Sigmoid colon (tissue), 7 donors: ENCODE results near the gene TINCR. TPM values are rescaled to one million over a fixed set of nuclear protein-coding genes. Genes with fewer than 3 reads are reported as not detected.

Source experiments
- DNase-seq: peaks from one replicate; pipeline ENCODE4 v3.0.0-alpha.2; 2019
- H3K27ac ChIP-seq, 4 donors: fragments of 200-600 bp; sonication (generic); one replicate each; pipeline ENCODE4 v1.5.1; 2016 to 2019; ENCODE audit warnings: mild to moderate bottlenecking in 1 of 4
- H3K27me3 ChIP-seq, 3 donors: fragments of 200-600 bp; sonication (generic); one replicate each; pipeline ENCODE4 v1.5.1; 2019; ENCODE audit warnings: mild to moderate bottlenecking in 1 of 3
- H3K36me3 ChIP-seq, 4 donors: fragments of 200-600 bp; sonication (generic); one replicate each; pipeline ENCODE4 v1.5.1; 2016 to 2019
- H3K4me1 ChIP-seq, 4 donors: fragments of 200-600 bp; sonication (generic); one replicate each; pipeline ENCODE4 v1.5.1; 2017 to 2019
- H3K4me3 ChIP-seq, 4 donors: fragments of 200-600 bp; sonication (generic); one replicate each; pipeline ENCODE4 v1.5.1; 2017 to 2019; ENCODE audit warnings: mild to moderate bottlenecking in 2 of 4, moderate library complexity in 1 of 4
- H3K9me3 ChIP-seq, 4 donors: fragments of 200-600 bp in 3 of 4; sonication (generic) in 3 of 4; one replicate each; pipeline versions ENCODE4 v1.5.1 to v1.6.1; 2013 to 2019
- EP300 ChIP-seq, 4 donors: sonication (generic); formaldehyde crosslinking; IDR thresholded peaks; one replicate each; pipeline ENCODE4 v1.6.1; 2017; ENCODE audit warnings: antibody characterized with exemption in 4 of 4
- POLR2A ChIP-seq, 2 donors: fragments of 450-650 bp; IDR thresholded peaks; one replicate each; pipeline ENCODE4 v1.6.1; 2016; ENCODE audit warnings: antibody characterized with exemption in 2 of 2, mild to moderate bottlenecking in 2 of 2, moderate library complexity in 2 of 2
- POLR2AphosphoS5 ChIP-seq, 4 donors: sonication (generic); formaldehyde crosslinking; IDR thresholded peaks; one replicate each; pipeline ENCODE4 v1.6.1; 2017; ENCODE audit warnings: antibody characterized with exemption in 4 of 4
- WGBS, 2 donors: extraction: QIAGEN DNeasy Blood & Tissue Kit; methylation state at CpG; one replicate each; pipeline ENCODE4 v1.1.7; 2013; 5-methylcytosine and 5-hydroxymethylcytosine counted together
- intact Hi-C: fragments of 100-400 bp; cut with DNase I; formaldehyde crosslinking; loops from one replicate; pipeline ENCODE4 v1.15.1; 2023
- polyA plus RNA-seq, 3 donors: library from polyadenylated mRNA; stranded (reverse); fragments of 200-250 nt; gene quantifications; one replicate each; pipeline ENCODE4 v1.2.3, GENCODE V29; 2013
- total RNA-seq, 4 donors: library from RNA; depleted of rRNA; stranded (reverse); fragments of >200 nt; gene quantifications; one replicate each; pipeline ENCODE4 v1.1.0, GENCODE V29; 2016
- TF ChIP-seq, protein P1 (sequence below), 4 experiments: fragments of 450-650 bp in 3 of 4; fragments of 200-600 bp in 1 of 4; IDR thresholded peaks; one replicate each; pipeline ENCODE4 v1.5.1; 2016 to 2019; ENCODE audit warnings: antibody characterized with exemption in 4 of 4, mild to moderate bottlenecking in 3 of 4, moderate library complexity in 2 of 4
- donor health status: healthy with polysubstance abuse.
- donor health status: Bipolar disorder and iron deficiency.
- donor health status: healthy.

Gene TINCR
- total and polyA plus RNA-seq, 7 donors, result 0.33 to 27.5 (median 1.7) TPM; not detected in 1

GRCh38 chr19:5590151-5590864 lies 22.6 kb upstream of the TINCR start:
- TF ChIP-seq, protein P1, sequence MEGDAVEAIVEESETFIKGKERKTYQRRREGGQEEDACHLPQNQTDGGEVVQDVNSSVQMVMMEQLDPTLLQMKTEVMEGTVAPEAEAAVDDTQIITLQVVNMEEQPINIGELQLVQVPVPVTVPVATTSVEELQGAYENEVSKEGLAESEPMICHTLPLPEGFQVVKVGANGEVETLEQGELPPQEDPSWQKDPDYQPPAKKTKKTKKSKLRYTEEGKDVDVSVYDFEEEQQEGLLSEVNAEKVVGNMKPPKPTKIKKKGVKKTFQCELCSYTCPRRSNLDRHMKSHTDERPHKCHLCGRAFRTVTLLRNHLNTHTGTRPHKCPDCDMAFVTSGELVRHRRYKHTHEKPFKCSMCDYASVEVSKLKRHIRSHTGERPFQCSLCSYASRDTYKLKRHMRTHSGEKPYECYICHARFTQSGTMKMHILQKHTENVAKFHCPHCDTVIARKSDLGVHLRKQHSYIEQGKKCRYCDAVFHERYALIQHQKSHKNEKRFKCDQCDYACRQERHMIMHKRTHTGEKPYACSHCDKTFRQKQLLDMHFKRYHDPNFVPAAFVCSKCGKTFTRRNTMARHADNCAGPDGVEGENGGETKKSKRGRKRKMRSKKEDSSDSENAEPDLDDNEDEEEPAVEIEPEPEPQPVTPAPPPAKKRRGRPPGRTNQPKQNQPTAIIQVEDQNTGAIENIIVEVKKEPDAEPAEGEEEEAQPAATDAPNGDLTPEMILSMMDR (IDR thresholded peaks at IDR 0.05), result no peak
- TF ChIP-seq EP300 (IDR thresholded peaks at IDR 0.05), result no peak
- TF ChIP-seq POLR2A (IDR thresholded peaks at IDR 0.05), result no peak
- TF ChIP-seq POLR2AphosphoS5 (IDR thresholded peaks at IDR 0.05), result no peak
- no peak overlapping the region for H3K27ac ChIP-seq
- DNase-seq, result no peak

GRCh38 chr19:5588906-5589676 lies 21.3 kb upstream of the TINCR start:
- no peak overlapping the region for H3K27ac ChIP-seq
- no peak for TF ChIP-seq POLR2A (IDR thresholded peaks at IDR 0.05)
- TF ChIP-seq EP300 (IDR thresholded peaks at IDR 0.05), result no peak
- TF ChIP-seq POLR2AphosphoS5 (IDR thresholded peaks at IDR 0.05), result no peak
- TF ChIP-seq, protein P1 (IDR thresholded peaks at IDR 0.05), result no peak
- peaks cover 0 to 19% (median 17%) of the 10 kb centered on the region in 4 donors for H3K4me1 ChIP-seq
- no peak for DNase-seq
- WGBS, 2 donors, result 88 to 91% methylated on average over 30 of the region's 30 CpGs
- no peaks in the 10 kb centered on the region for H3K27me3 ChIP-seq
- H3K9me3 ChIP-seq, result no peaks in the 10 kb centered on the region
- no peak overlapping the region for H3K4me3 ChIP-seq
- intact Hi-C loops, result no loop called here
- H3K36me3 ChIP-seq, result peaks cover 64 to 79% (median 70%) of the 10 kb centered on the region in 4 donors

More at GRCh38 chr19:5590151-5590864, 22.6 kb upstream of the TINCR start:
- H3K9me3 ChIP-seq, result no peaks in the 10 kb centered on the region
- H3K36me3 ChIP-seq, result peaks cover 76 to 91% (median 82%) of the 10 kb centered on the region in 4 donors
- 95% methylated on average over 22 of the region's 22 CpGs for WGBS, 2 donors
- no peak overlapping the region for H3K4me3 ChIP-seq
- intact Hi-C loops, result no loop called here
- H3K27me3 ChIP-seq, result no peaks in the 10 kb centered on the region
- peaks cover 0 to 16% (median 15%) of the 10 kb centered on the region in 4 donors for H3K4me1 ChIP-seq

GRCh38 chr19:5588441-5588840 lies 20.7 kb upstream of the TINCR start:
- WGBS, 2 donors, result 93% methylated on average over 10 of the region's 10 CpGs
- Histone ChIP-seq H3K4me1 (peaks cover 0 to 19% (median 17%) of the 10 kb centered on the region in 4 donors), H3K27ac (no peak overlapping the region), H3K4me3 (no peak overlapping the region), H3K9me3 (no peaks in the 10 kb centered on the region), H3K27me3 (no peaks in the 10 kb centered on the region), H3K36me3 (peaks cover 57 to 73% (median 65%) of the 10 kb centered on the region in 4 donors)
- DNase-seq, result no peak
- TF ChIP-seq EP300 (IDR thresholded peaks at IDR 0.05), result no peak
- intact Hi-C loops, result no loop called here

- H3K27ac ChIP-seq, result no peak overlapping the region
- no peak for DNase-seq
- intact Hi-C loops, result no loop called here
These were observed 19.9 kb upstream of the TINCR start for GRCh38 chr19:5587661-5588060.

More at GRCh38 chr19:5587661-5588060, 19.9 kb upstream of the TINCR start:
- no peak overlapping the region for H3K4me3 ChIP-seq
- peaks cover 50 to 67% (median 57%) of the 10 kb centered on the region in 4 donors for H3K36me3 ChIP-seq
- H3K4me1 ChIP-seq, result peaks cover 0 to 19% (median 17%) of the 10 kb centered on the region in 4 donors
- no peaks in the 10 kb centered on the region for H3K9me3 ChIP-seq
- TF ChIP-seq POLR2AphosphoS5 (IDR thresholded peaks at IDR 0.05), result no peak
- no peak for TF ChIP-seq EP300 (IDR thresholded peaks at IDR 0.05)
- TF ChIP-seq, protein P1 (IDR thresholded peaks at IDR 0.05), result no peak
- no peak for TF ChIP-seq POLR2A (IDR thresholded peaks at IDR 0.05)
- 78 to 88% methylated on average over 23 of the region's 23 CpGs for WGBS, 2 donors
- no peaks in the 10 kb centered on the region for H3K27me3 ChIP-seq
